ENCODE measurements around the gene SEMA5B. TPM values are rescaled to one million over a fixed set of nuclear protein-coding genes. Genes with fewer than 3 reads are reported as not detected.
A peak's percentile ranks its signal among the peaks of the same experiment; 100 is the strongest.

Gene SEMA5B
- total RNA-seq, 1 experiment from 2014 or later: 0.04 TPM

DNA sequence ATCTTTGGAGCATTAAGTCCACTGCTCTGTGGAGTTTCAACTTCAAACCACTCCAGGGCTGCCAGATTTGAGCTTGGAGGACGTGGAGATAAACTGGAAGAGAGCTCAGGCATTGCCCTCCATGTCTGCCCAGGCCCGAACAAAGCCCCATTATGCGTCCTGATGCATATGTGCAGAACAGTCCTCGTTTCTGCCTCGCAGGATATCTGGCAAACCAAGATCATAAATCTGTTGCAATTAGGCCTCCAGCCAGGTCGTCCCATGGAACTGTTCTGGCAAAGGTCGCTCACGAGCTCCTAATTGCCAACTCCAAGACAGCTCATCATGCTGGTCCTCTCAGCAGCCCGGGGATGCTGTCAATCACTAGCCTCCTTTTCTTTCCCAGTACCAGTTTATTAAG, 91.2 kb downstream of the SEMA5B start:
- ATAC-seq: no peak
- intact Hi-C loops (cut with micrococcal nuclease): no loop called here
- no TSS peak for BruUV-seq (replicated peaks)

DNA sequence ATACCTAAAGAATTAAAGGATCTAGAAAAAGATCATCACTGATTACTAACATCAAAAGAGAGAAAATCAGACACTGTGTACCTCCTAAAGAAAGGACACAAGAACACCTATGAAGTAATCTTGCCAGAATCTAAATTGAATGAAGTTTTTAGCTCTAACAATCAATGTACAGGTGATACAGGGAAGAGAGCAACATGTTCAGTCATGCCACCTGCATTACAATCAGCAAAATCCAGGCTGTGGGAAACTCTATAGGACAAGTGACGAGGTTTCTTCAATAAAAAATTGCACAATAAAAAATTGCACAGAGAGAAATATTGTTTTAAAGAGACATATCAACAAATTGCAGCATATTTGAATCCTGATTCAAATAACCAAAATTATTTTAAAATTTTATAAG, 93.3 kb downstream of the SEMA5B start:
- ChIA-PET CTCF (no interaction called here), POLR2A (ENCODE audit: unreplicated experiment) (no interaction called here)
- Histone ChIP-seq H2AFZ (ENCODE audit: low read length) (no peak overlapping the region), H3K9me2 (replicated peaks; ENCODE audit: low read length) (no peaks in the 10 kb centered on the region), H3K4me1 (ENCODE audit: insufficient read depth, low read length) (0 out of 2 replicates have a peak, but pooled peaks cover 10% of the 10 kb centered on the region), H3K27me3 (ENCODE audit: low read length) (no peaks in the 10 kb centered on the region), H3K9ac (ENCODE audit: low read length) (no peak overlapping the region), H4K20me1 (ENCODE audit: low read length) (no peaks in the 10 kb centered on the region), H3F3A (ENCODE audit: low read length, unreplicated experiment) (no peaks in the 10 kb centered on the region), H3K4me2 (ENCODE audit: low read length) (no peak overlapping the region), H3K27ac (ENCODE audit: low read length) (no peak overlapping the region), H3K9me3 (ENCODE audit: low read length) (no peaks in the 10 kb centered on the region), H3K4me3 (ENCODE audit: low read length) (no peak overlapping the region), H3K36me3 (ENCODE audit: low read depth, low read length) (no peaks in the 10 kb centered on the region), H3K79me2 (ENCODE audit: low read length) (no peaks in the 10 kb centered on the region)
- no TSS peak for BruUV-seq (replicated peaks)
- TF ChIP-seq, protein P1, sequence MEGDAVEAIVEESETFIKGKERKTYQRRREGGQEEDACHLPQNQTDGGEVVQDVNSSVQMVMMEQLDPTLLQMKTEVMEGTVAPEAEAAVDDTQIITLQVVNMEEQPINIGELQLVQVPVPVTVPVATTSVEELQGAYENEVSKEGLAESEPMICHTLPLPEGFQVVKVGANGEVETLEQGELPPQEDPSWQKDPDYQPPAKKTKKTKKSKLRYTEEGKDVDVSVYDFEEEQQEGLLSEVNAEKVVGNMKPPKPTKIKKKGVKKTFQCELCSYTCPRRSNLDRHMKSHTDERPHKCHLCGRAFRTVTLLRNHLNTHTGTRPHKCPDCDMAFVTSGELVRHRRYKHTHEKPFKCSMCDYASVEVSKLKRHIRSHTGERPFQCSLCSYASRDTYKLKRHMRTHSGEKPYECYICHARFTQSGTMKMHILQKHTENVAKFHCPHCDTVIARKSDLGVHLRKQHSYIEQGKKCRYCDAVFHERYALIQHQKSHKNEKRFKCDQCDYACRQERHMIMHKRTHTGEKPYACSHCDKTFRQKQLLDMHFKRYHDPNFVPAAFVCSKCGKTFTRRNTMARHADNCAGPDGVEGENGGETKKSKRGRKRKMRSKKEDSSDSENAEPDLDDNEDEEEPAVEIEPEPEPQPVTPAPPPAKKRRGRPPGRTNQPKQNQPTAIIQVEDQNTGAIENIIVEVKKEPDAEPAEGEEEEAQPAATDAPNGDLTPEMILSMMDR (conservative IDR thresholded peaks at IDR 0.05; ENCODE audit: low read depth, low read length): no peak
- TF ChIP-seq EZH2phosphoT487 (IDR thresholded peaks at IDR 0.05; ENCODE audit: borderline replicate concordance, low read length): no peak
- no peak for TF ChIP-seq EZH2 (IDR thresholded peaks at IDR 0.05; ENCODE audit: low read length, unreplicated experiment)
- intact Hi-C loops (cut with micrococcal nuclease): no loop called here
- DNase-seq (no peak), ATAC-seq (no peak)

More for the DNA sequence above, 91.2 kb downstream of the SEMA5B start:
- TF ChIP-seq EZH2 (IDR thresholded peaks at IDR 0.05; ENCODE audit: low read length, unreplicated experiment): no peak
- TF ChIP-seq EZH2phosphoT487 (IDR thresholded peaks at IDR 0.05; ENCODE audit: borderline replicate concordance, low read length): no peak
- TF ChIP-seq, protein P1 (conservative IDR thresholded peaks at IDR 0.05; ENCODE audit: low read depth, low read length): no peak
- Histone ChIP-seq H3K4me3 (ENCODE audit: low read length) (no peak overlapping the region), H3F3A (ENCODE audit: low read length, unreplicated experiment) (no peaks in the 10 kb centered on the region), H3K9me2 (replicated peaks; ENCODE audit: low read length) (no peaks in the 10 kb centered on the region), H3K4me1 (ENCODE audit: insufficient read depth, low read length) (0 out of 2 replicates have a peak, but pooled peaks cover 10% of the 10 kb centered on the region), H3K36me3 (ENCODE audit: low read depth, low read length) (no peaks in the 10 kb centered on the region), H3K27ac (ENCODE audit: low read length) (no peak overlapping the region), H4K20me1 (ENCODE audit: low read length) (no peaks in the 10 kb centered on the region), H3K27me3 (ENCODE audit: low read length) (no peaks in the 10 kb centered on the region), H2AFZ (ENCODE audit: low read length) (no peak overlapping the region), H3K4me2 (ENCODE audit: low read length) (no peak overlapping the region), H3K79me2 (ENCODE audit: low read length) (no peaks in the 10 kb centered on the region), H3K9me3 (ENCODE audit: low read length) (no peaks in the 10 kb centered on the region), H3K9ac (ENCODE audit: low read length) (no peak overlapping the region)
- ChIA-PET CTCF (interaction anchor here (0.5 kb wide), 1 partner anchor 323 kb away, joined by 3 read pairs; no protein-coding TSS in a partner anchor), POLR2A (ENCODE audit: unreplicated experiment) (no interaction called here)
- DNase-seq: no peak

DNA sequence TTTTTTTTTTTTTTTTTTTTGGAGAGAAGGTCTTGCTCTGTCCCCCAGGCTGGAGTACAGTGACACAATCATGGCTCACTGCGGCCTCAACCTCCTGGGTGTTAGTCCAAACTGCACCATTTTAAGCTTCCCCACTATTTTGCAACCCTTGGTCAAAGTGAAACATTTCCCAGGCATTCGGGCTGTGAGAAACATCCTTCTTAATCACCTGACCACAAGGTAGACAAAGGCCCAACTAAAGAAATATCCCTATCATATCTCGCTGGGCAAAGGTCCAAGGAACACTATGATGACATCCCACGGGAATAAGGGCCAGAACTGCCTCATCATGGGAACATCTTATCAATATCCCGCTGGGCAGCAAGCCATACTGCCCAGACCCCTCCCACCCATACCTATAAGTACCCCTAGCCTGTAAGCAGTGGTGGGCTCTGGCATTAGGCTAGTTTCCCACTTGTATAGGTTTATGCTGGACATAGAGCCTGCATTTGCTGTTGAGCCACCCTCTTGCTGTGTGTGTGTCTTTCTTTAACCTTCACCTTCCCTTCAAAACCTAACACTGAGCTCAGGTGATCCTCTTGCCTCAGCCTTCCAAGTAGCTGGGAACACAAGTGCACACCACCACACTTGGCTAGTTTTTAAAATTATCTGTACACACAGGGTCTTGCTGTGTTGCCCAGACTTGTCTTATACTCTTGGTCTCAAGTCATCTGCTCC, 95.2 kb downstream of the SEMA5B start:
- no peaks in the 10 kb centered on the region for H3K36me3 ChIP-seq (ENCODE audit: low read depth, low read length)
- intact Hi-C loops (cut with micrococcal nuclease): no loop called here
- ATAC-seq (no peak), DNase-seq (peak; percentile 75)
- TF ChIP-seq, protein P1 (conservative IDR thresholded peaks at IDR 0.05; ENCODE audit: low read depth, low read length): no peak
- TF ChIP-seq EZH2phosphoT487 (IDR thresholded peaks at IDR 0.05; ENCODE audit: borderline replicate concordance, low read length) (no peak), EZH2 (IDR thresholded peaks at IDR 0.05; ENCODE audit: low read length, unreplicated experiment) (no peak)
- H3K79me2 ChIP-seq (ENCODE audit: low read length): no peaks in the 10 kb centered on the region
- no peaks in the 10 kb centered on the region for H4K20me1 ChIP-seq (ENCODE audit: low read length)
- H3K9me3 ChIP-seq (ENCODE audit: low read length): no peaks in the 10 kb centered on the region
- no peak overlapping the region for H3K27ac ChIP-seq (ENCODE audit: low read length)
- CTCF ChIA-PET: no interaction called here
- BruUV-seq (replicated peaks): no TSS peak
- H2AFZ ChIP-seq (ENCODE audit: low read length): no peak overlapping the region
- H3K4me2 ChIP-seq (ENCODE audit: low read length): 0 out of 2 replicates have a peak overlapping the region, but pooled peaks have one; percentile 4
- H3K4me1 ChIP-seq (ENCODE audit: insufficient read depth, low read length): 0 out of 2 replicates have a peak, but pooled peaks cover 10% of the 10 kb centered on the region
- no peak overlapping the region for H3K4me3 ChIP-seq (ENCODE audit: low read length)
- H3K9me2 ChIP-seq (replicated peaks; ENCODE audit: low read length): no peaks in the 10 kb centered on the region
- H3K9ac ChIP-seq (ENCODE audit: low read length): no peak overlapping the region
- H3K27me3 ChIP-seq (ENCODE audit: low read length): no peaks in the 10 kb centered on the region
- POLR2A ChIA-PET (ENCODE audit: unreplicated experiment): no interaction called here
- no peaks in the 10 kb centered on the region for H3F3A ChIP-seq (ENCODE audit: low read length, unreplicated experiment)

All from PC-3 (cell line).